DND-41 (cell line): ENCODE data around the gene CDH23.
A peak's percentile ranks its signal among the peaks of the same experiment; 100 is the strongest.

Experiments
- ATAC-seq: fragments of 200-7000 bp; cut with Tn5 transposase; 3 replicates; pipeline ENCODE4 v1.9.1; 2021; ENCODE audit warnings: low read depth; ENCODE audit not compliant: insufficient read depth
- DNase-seq: peaks from one replicate; pipeline ENCODE4 v3.0.0-alpha.2; 2020
- H2AFZ ChIP-seq: 2 replicates; pipeline ENCODE4 v1.6.0; 2012; ENCODE audit warnings: low read depth, low read length
- H3K27ac ChIP-seq: 2 replicates; pipeline ENCODE4 v1.5.1; 2012; ENCODE audit warnings: low read length, inconsistent platforms
- H3K27me3 ChIP-seq: fragments of 200-600 bp; sonication (generic); 2 replicates; pipeline ENCODE4 v1.6.0; 2012; ENCODE audit warnings: low read length, mild to moderate bottlenecking, inconsistent platforms; ENCODE audit not compliant: insufficient read depth, poor library complexity
- H3K36me3 ChIP-seq: 2 replicates; pipeline ENCODE4 v1.5.1; 2012; ENCODE audit warnings: low read length, inconsistent platforms; ENCODE audit not compliant: insufficient read depth
- H3K4me1 ChIP-seq: 2 replicates; pipeline ENCODE4 v1.5.1; 2012; ENCODE audit warnings: mild to moderate bottlenecking, low read length; ENCODE audit not compliant: insufficient read depth
- H3K4me2 ChIP-seq: 2 replicates; pipeline ENCODE4 v1.6.0; 2012; ENCODE audit warnings: mild to moderate bottlenecking, moderate library complexity, low read length, inconsistent platforms; ENCODE audit not compliant: insufficient read depth
- H3K4me3 ChIP-seq, 2 experiments: fragments of 200-600 bp in 1 of 2; shearing (Covaris generic) in 1 of 2; 2 replicates each; pipeline ENCODE4 v1.5.1; 2012 to 2016; ENCODE audit warnings: inconsistent platforms in 2 of 2, low read length in 2 of 2, mild to moderate bottlenecking in 2 of 2, low read depth in 1 of 2, moderate library complexity in 1 of 2
- H3K79me2 ChIP-seq: 2 replicates; pipeline ENCODE4 v1.6.0; 2012; ENCODE audit warnings: low read length, inconsistent platforms; ENCODE audit not compliant: insufficient read depth
- H3K9ac ChIP-seq: 2 replicates; pipeline ENCODE4 v1.6.0; 2012; ENCODE audit warnings: low read depth, mild to moderate bottlenecking, inconsistent platforms, low read length, moderate library complexity
- H3K9me3 ChIP-seq: 2 replicates; pipeline ENCODE4 v1.5.1; 2012; ENCODE audit warnings: low read length, moderate library complexity, mild to moderate bottlenecking, inconsistent platforms; ENCODE audit not compliant: insufficient read depth, severe bottlenecking
- H4K20me1 ChIP-seq: 2 replicates; pipeline ENCODE4 v1.6.0; 2012; ENCODE audit warnings: low read length; ENCODE audit not compliant: insufficient read depth
- EZH2 ChIP-seq: IDR thresholded peaks from 3 replicates; pipeline ENCODE4 v1.6.1; 2012; ENCODE audit warnings: borderline replicate concordance, low read depth, mild to moderate bottlenecking, moderate library complexity, low read length, inconsistent platforms; ENCODE audit not compliant: severe bottlenecking
- TF ChIP-seq, protein P1 (sequence below): IDR thresholded peaks from 2 replicates; pipeline ENCODE4 v1.5.1; 2012; ENCODE audit warnings: borderline replicate concordance, low read length, moderate library complexity, mild to moderate bottlenecking; ENCODE audit not compliant: poor library complexity, severe bottlenecking; ENCODE audit errors: extremely low read depth

Gene CDH23

DNA sequence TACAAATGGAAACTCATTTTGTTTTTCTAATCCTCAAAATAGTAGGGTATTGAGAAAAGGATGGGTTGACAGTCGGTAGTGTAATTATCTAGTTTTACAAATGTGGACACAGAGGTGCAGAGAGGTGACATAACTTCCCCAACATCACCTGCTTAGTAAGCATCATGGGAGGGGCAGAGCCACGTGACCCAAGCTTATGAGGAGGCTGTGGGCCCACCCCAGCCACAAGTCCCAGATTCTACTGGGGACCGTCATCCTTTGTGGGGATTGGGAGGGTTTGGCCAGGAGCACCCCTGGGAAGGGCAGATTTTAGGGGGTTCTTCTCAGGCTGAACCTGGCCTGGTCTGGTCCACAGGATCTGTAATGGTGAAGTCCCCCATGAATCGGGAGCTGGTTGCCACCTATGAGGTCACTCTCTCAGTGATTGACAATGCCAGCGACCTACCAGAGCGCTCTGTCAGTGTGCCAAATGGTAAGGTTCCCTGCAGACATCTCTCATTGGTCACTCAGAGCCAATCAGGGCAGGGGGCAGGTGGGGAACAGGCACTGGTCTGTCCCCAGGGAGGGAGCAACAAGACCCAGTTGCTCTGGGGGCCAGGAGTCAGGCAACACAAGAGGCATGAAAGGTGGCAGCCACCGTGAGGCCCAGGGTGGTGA lies 400.2 kb downstream of the CDH23 start:
- Histone ChIP-seq H3K79me2 (no peaks in the 10 kb centered on the region), H3K9me3 (no peaks in the 10 kb centered on the region), H3K9ac (no peak overlapping the region), H3K4me1 (no peaks in the 10 kb centered on the region), H3K27me3 (no peaks in the 10 kb centered on the region), H4K20me1 (peaks cover 3% of the 10 kb centered on the region; the same call in 1 of the 2 replicates), H3K27ac (no peak overlapping the region), H3K36me3 (no peaks in the 10 kb centered on the region), H2AFZ (no peak overlapping the region), H3K4me2 (no peak overlapping the region), H3K4me3 (no peak overlapping the region)
- no peak for ATAC-seq
- DNase-seq, result no peak
- TF ChIP-seq EZH2, result no peak
- TF ChIP-seq, protein P1, sequence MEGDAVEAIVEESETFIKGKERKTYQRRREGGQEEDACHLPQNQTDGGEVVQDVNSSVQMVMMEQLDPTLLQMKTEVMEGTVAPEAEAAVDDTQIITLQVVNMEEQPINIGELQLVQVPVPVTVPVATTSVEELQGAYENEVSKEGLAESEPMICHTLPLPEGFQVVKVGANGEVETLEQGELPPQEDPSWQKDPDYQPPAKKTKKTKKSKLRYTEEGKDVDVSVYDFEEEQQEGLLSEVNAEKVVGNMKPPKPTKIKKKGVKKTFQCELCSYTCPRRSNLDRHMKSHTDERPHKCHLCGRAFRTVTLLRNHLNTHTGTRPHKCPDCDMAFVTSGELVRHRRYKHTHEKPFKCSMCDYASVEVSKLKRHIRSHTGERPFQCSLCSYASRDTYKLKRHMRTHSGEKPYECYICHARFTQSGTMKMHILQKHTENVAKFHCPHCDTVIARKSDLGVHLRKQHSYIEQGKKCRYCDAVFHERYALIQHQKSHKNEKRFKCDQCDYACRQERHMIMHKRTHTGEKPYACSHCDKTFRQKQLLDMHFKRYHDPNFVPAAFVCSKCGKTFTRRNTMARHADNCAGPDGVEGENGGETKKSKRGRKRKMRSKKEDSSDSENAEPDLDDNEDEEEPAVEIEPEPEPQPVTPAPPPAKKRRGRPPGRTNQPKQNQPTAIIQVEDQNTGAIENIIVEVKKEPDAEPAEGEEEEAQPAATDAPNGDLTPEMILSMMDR, result no peak

DNA sequence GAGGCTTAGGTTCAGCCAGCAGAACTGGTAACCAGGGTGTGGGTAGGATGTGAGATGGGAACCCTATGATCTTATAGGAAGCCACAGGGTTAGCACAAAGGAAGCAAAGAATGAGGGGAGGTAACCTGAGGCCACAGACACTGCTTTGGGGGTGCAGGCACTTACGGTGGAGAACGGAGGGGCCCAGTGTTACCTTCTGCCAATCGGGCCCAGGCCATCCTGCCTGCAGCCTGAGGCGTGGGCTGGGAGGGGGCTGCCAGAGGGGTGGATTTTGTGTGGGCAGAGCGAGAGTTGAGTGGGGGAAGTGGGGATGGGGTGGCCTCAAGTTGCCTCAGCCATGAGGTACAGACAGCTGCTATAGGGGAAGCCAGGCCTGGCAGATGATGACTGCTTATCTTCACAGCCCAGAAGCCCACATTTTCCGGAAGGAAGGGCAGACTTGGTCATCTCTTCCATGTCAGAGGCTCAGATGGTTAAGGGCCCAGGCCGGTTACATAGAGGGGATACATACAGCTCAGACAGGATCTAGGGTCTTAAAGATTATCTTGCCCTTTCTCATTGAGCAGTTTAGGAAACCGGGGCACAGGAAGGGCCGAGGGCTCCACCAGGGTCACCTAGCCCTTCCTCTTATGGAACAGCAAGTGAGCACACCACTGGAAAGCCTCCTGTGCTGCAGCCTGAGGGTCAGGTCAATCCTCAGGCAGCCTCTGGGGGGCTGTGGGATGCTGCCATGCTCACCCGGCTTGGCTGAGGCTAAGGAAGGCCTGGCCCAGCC lies 401.0 kb downstream of the CDH23 start:
- Histone ChIP-seq H3K4me2 (no peak overlapping the region), H3K27ac (no peak overlapping the region), H3K9ac (no peak overlapping the region), H2AFZ (no peak overlapping the region), H4K20me1 (peaks cover 3% of the 10 kb centered on the region; the same call in 1 of the 2 replicates), H3K9me3 (no peaks in the 10 kb centered on the region), H3K27me3 (no peaks in the 10 kb centered on the region), H3K4me3 (no peak overlapping the region), H3K4me1 (no peaks in the 10 kb centered on the region), H3K36me3 (no peaks in the 10 kb centered on the region), H3K79me2 (no peaks in the 10 kb centered on the region)
- ATAC-seq (peak; percentile 24; the same call in 1 of the 3 replicates), DNase-seq (no peak)
- TF ChIP-seq, protein P1, result no peak
- TF ChIP-seq EZH2, result no peak

GRCh38 chr10:71798308-71798624 lies 401.5 kb downstream of the CDH23 start:
- DNase-seq, result no peak
- Histone ChIP-seq H3K4me2 (no peak overlapping the region), H3K27ac (no peak overlapping the region), H3K4me1 (no peaks in the 10 kb centered on the region), H3K9me3 (no peaks in the 10 kb centered on the region), H3K9ac (no peak overlapping the region), H4K20me1 (peaks cover 1% of the 10 kb centered on the region; the same call in 1 of the 2 replicates), H3K79me2 (no peaks in the 10 kb centered on the region), H2AFZ (no peak overlapping the region), H3K27me3 (no peaks in the 10 kb centered on the region), H3K4me3 (no peak overlapping the region), H3K36me3 (no peaks in the 10 kb centered on the region)
- TF ChIP-seq, protein P1, result no peak
- no peak for TF ChIP-seq EZH2
- ATAC-seq, result no peak
